Measurements from ENCODE around the gene GNAZ. TPM values are rescaled to one million over a fixed set of nuclear protein-coding genes. Genes with fewer than 3 reads are reported as not detected.

GNAZ gene
- total RNA-seq, 4 donors from 2014 or later, result 4.2 to 8.2 (median 4.8) TPM

- intact Hi-C loops (cut with DNase I), result no loop called here
- WGBS, 2 donors, result 66 to 90% methylated on average over 9 to 11 of the region's 15 CpGs
- no peaks in the 10 kb centered on the region for H3K36me3 ChIP-seq
- no peak for TF ChIP-seq POLR2A (IDR thresholded peaks at IDR 0.05)
- TF ChIP-seq CTCF (IDR thresholded peaks at IDR 0.05), result no peak
- H3K27ac ChIP-seq, result no peak overlapping the region
- no peaks in the 10 kb centered on the region for H3K4me1 ChIP-seq
- DNase-seq, result no peak
- H3K27me3 ChIP-seq, result no peaks in the 10 kb centered on the region
- no peak overlapping the region for H3K4me3 ChIP-seq (replicated peaks in 1 of 3)
- no peaks in the 10 kb centered on the region for H3K9me3 ChIP-seq
Observed at GRCh38 chr22:23119494-23120414, 49.4 kb downstream of the GNAZ start.

- Histone ChIP-seq H3K9me3 (no peaks in the 10 kb centered on the region), H3K4me1 (no peaks in the 10 kb centered on the region), H3K27me3 (no peaks in the 10 kb centered on the region), H3K4me3 (replicated peaks in 1 of 3) (no peak overlapping the region), H3K27ac (no peak overlapping the region), H3K36me3 (no peaks in the 10 kb centered on the region)
- no peak for TF ChIP-seq POLR2A (IDR thresholded peaks at IDR 0.05)
- no peak for TF ChIP-seq CTCF (IDR thresholded peaks at IDR 0.05)
- 95 to 97% methylated on average over 7 of the region's 7 CpGs for WGBS, 2 donors
- DNase-seq, result no peak
- intact Hi-C loops (cut with DNase I), result no loop called here
Observed at GRCh38 chr22:23120415-23120899, 50.1 kb downstream of the GNAZ start.

- Histone ChIP-seq H3K4me3 (replicated peaks in 1 of 3) (no peak overlapping the region), H3K9me3 (no peaks in the 10 kb centered on the region), H3K27me3 (no peaks in the 10 kb centered on the region), H3K4me1 (no peaks in the 10 kb centered on the region), H3K27ac (no peak overlapping the region), H3K36me3 (no peaks in the 10 kb centered on the region)
- no peak for DNase-seq
- 85 to 95% methylated on average over 4 of the region's 4 CpGs for WGBS, 2 donors
- TF ChIP-seq CTCF (IDR thresholded peaks at IDR 0.05), result no peak
- no peak for TF ChIP-seq POLR2A (IDR thresholded peaks at IDR 0.05)
- intact Hi-C loops (cut with DNase I), result no loop called here
Observed at GRCh38 chr22:23121000-23121421, 50.7 kb downstream of the GNAZ start.

- intact Hi-C loops (cut with DNase I), result no loop called here
- H3K27ac ChIP-seq, result no peak overlapping the region
- no peak for DNase-seq
- H3K9me3 ChIP-seq, result no peaks in the 10 kb centered on the region
- TF ChIP-seq CTCF (IDR thresholded peaks at IDR 0.05) (no peak), POLR2A (IDR thresholded peaks at IDR 0.05) (no peak)
- no peaks in the 10 kb centered on the region for H3K4me1 ChIP-seq
- no peaks in the 10 kb centered on the region for H3K27me3 ChIP-seq
- 90 to 93% methylated on average over 9 of the region's 9 CpGs for WGBS, 2 donors
- H3K36me3 ChIP-seq, result no peaks in the 10 kb centered on the region
- no peak overlapping the region for H3K4me3 ChIP-seq (replicated peaks in 1 of 3)
Observed at GRCh38 chr22:23121424-23121823, 51.1 kb downstream of the GNAZ start.

Data from thyroid gland (tissue), 4 donors.